ENCODE data around the gene RASAL2.

Gene RASAL2

GRCh38 chr1:178405137-178405536 lies 311.2 kb downstream of the RASAL2 start:
- in situ Hi-C loops (cut with HindIII; ENCODE audit: low sequenced_read_pairs): no loop called here
- TF ChIP-seq CTCF (IDR thresholded peaks at IDR 0.05; ENCODE audit: low read depth, low read length): no peak
- no peak overlapping the region for H3K4me3 ChIP-seq (ENCODE audit: low read depth, low read length)
- no peak for DNase-seq (ENCODE audit: low read depth, low spot score)

- in situ Hi-C loops (cut with HindIII; ENCODE audit: low sequenced_read_pairs): no loop called here
- DNase-seq (ENCODE audit: low read depth, low spot score): no peak
- no peak overlapping the region for H3K4me3 ChIP-seq (ENCODE audit: low read depth, low read length)
- TF ChIP-seq CTCF (IDR thresholded peaks at IDR 0.05; ENCODE audit: low read depth, low read length): no peak
These were observed 313.3 kb downstream of the RASAL2 start for GRCh38 chr1:178407215-178407614.

GRCh38 chr1:178407655-178408054 lies 313.8 kb downstream of the RASAL2 start:
- no peak overlapping the region for H3K4me3 ChIP-seq (ENCODE audit: low read depth, low read length)
- in situ Hi-C loops (cut with HindIII; ENCODE audit: low sequenced_read_pairs): no loop called here

GRCh38 chr1:178408871-178409270 lies 315.0 kb downstream of the RASAL2 start:
- no peak for DNase-seq (ENCODE audit: low read depth, low spot score)
- in situ Hi-C loops (cut with HindIII; ENCODE audit: low sequenced_read_pairs): no loop called here
- no peak overlapping the region for H3K4me3 ChIP-seq (ENCODE audit: low read depth, low read length)
- no peak for TF ChIP-seq CTCF (IDR thresholded peaks at IDR 0.05; ENCODE audit: low read depth, low read length)

More at GRCh38 chr1:178407655-178408054, 313.8 kb downstream of the RASAL2 start:
- DNase-seq (ENCODE audit: low read depth, low spot score): no peak
- no peak for TF ChIP-seq CTCF (IDR thresholded peaks at IDR 0.05; ENCODE audit: low read depth, low read length)

GRCh38 chr1:178409541-178409940 lies 315.6 kb downstream of the RASAL2 start:
- in situ Hi-C loops (cut with HindIII; ENCODE audit: low sequenced_read_pairs): no loop called here
- no peak for DNase-seq (ENCODE audit: low read depth, low spot score)
- no peak for TF ChIP-seq CTCF (IDR thresholded peaks at IDR 0.05; ENCODE audit: low read depth, low read length)
- H3K4me3 ChIP-seq (ENCODE audit: low read depth, low read length): no peak overlapping the region

GRCh38 chr1:178411756-178412399 lies 318.0 kb downstream of the RASAL2 start:
- in situ Hi-C loops (cut with HindIII; ENCODE audit: low sequenced_read_pairs): no loop called here
- DNase-seq (ENCODE audit: low read depth, low spot score): no peak
- H3K4me3 ChIP-seq (ENCODE audit: low read depth, low read length): no peak overlapping the region
- TF ChIP-seq CTCF (IDR thresholded peaks at IDR 0.05; ENCODE audit: low read depth, low read length): no peak

Measured in astrocyte of the spinal cord (primary cell).